Stimulated activated CD4-positive, alpha-beta T cell treated with anti-CD3 and anti-CD28 coated beads, Interleukin-2, amount 100 ng/mL, for 4 hours (primary cell): ENCODE data around the gene NFATC4.
"Not testable (repeated sequence)": the region's sequence is repeated elsewhere in the genome, so short reads cannot be mapped to it uniquely, and the experiment has no call there.

Experiments used
- DNase-seq: peaks from one replicate; pipeline ENCODE4 v3.0.0-alpha.2; 2020; ENCODE audit warnings: low read depth

The NFATC4 gene

GRCh38 chr14:24368212-24368561, 203 bp downstream of the NFATC4 start:
- DNase-seq: no peak

- DNase-seq: no peak
Observed at GRCh38 chr14:24368562-24369252, 723 bp downstream of the NFATC4 start.

- no peak for DNase-seq
Observed at GRCh38 chr14:24369463-24369862, 1.5 kb downstream of the NFATC4 start.

GRCh38 chr14:24369907-24370687, 2.1 kb downstream of the NFATC4 start:
- DNase-seq: no peak

GRCh38 chr14:24370748-24371147, 2.8 kb downstream of the NFATC4 start:
- DNase-seq: no peak

- not testable (repeated sequence) for DNase-seq
Observed at GRCh38 chr14:24371605-24372004, 3.6 kb downstream of the NFATC4 start.

GRCh38 chr14:24372701-24373416, 4.9 kb downstream of the NFATC4 start:
- no peak for DNase-seq

- DNase-seq: no peak
Observed at GRCh38 chr14:24376448-24377070, 8.6 kb downstream of the NFATC4 start.

GRCh38 chr14:24377126-24377525, 9.1 kb downstream of the NFATC4 start:
- DNase-seq: no peak

GRCh38 chr14:24377657-24378056, 9.7 kb downstream of the NFATC4 start:
- no peak for DNase-seq

- no peak for DNase-seq
Observed at GRCh38 chr14:24378327-24378726, 10.3 kb downstream of the NFATC4 start.

- no peak for DNase-seq
Observed at GRCh38 chr14:24378981-24379906, 11.3 kb downstream of the NFATC4 start.

- no peak for DNase-seq
Observed at GRCh38 chr14:24379907-24380730, 12.1 kb downstream of the NFATC4 start.

- DNase-seq: no peak
Observed at GRCh38 chr14:24381363-24382063, 13.5 kb downstream of the NFATC4 start.

- DNase-seq: no peak
Observed at GRCh38 chr14:24382064-24382371, 14.0 kb downstream of the NFATC4 start.

- DNase-seq: no peak
Observed at GRCh38 chr14:24384169-24384568, 16.2 kb downstream of the NFATC4 start.

- no peak for DNase-seq
Observed at GRCh38 chr14:24385524-24385923, 17.5 kb downstream of the NFATC4 start.

- DNase-seq: no peak
Observed at GRCh38 chr14:24387009-24387345, 19.0 kb downstream of the NFATC4 start.

GRCh38 chr14:24387579-24387978, 19.6 kb downstream of the NFATC4 start:
- DNase-seq: not testable (repeated sequence)

GRCh38 chr14:24388474-24389179, 20.6 kb downstream of the NFATC4 start:
- no peak for DNase-seq
